HG03575 (cell line): ENCODE results near the gene DOC2A.
A peak's percentile ranks its signal among the peaks of the same experiment; 100 is the strongest.
"Not testable (repeated sequence)": the region's sequence is repeated elsewhere in the genome, so short reads cannot be mapped to it uniquely, and the experiment has no call there.

Experiments
- ATAC-seq: cut with Tn5 transposase; IDR thresholded peaks from one replicate; pipeline ENCODE4 v1.9.1; 2021; ENCODE audit not compliant: unreplicated experiment, insufficient number of reproducible peaks, low FRiP score; ENCODE audit errors: extremely low read depth

DOC2A gene

DNA sequence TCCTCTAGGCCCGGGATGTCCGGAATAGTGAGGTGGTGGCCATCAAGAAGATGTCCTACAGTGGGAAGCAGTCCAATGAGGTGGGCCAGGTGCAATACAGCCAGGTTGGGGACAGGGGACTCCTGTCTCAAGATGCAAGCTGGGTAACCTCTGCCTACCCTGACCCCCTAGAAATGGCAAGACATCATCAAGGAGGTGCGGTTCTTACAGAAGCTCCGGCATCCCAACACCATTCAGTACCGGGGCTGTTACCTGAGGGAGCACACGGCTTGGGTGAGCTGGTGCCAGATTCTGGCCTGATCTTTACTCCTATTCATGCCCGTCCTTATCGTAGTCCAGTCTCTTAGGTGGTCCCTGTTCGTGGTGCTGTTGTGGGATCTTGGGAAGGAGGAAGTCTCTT is 32.7 kb downstream of the DOC2A start:
- no peak for ATAC-seq

DNA sequence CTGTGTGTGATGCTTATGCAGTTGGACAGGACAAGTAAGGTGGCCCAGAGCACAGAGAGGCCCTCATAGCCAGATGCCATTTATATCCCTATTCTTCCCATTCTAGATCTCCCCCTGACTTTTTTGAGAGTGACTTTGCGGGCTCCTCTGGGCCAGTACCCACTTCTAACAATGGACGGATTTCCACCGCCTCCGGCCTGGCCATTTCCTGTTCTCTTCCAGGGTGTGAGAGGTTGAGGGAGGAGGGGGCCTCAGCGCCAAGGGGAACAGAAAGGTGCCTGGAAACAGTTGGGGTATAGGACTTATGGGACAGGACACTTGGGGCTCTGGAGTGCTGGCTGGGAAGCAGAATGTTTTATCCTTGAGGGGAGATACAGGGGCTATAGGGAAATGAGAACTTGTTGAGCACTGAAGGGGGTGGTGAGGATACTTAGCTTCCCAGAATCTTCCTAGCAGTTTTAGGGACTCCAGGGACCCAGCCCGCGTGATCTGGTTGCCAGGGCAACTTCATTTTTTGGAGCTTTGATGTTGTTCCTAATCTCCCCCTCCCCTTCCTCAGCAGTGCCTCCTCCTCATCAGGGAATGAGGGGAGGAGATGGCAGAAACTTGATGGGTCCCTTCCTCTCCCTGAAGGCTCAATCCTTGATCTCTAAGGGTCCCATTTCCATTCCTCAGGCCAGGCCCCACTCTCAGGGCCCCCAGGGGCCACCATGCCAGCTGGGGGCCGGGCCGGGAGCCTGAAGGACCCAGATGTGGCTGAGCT is 33.6 kb downstream of the DOC2A start:
- no peak for ATAC-seq

DNA sequence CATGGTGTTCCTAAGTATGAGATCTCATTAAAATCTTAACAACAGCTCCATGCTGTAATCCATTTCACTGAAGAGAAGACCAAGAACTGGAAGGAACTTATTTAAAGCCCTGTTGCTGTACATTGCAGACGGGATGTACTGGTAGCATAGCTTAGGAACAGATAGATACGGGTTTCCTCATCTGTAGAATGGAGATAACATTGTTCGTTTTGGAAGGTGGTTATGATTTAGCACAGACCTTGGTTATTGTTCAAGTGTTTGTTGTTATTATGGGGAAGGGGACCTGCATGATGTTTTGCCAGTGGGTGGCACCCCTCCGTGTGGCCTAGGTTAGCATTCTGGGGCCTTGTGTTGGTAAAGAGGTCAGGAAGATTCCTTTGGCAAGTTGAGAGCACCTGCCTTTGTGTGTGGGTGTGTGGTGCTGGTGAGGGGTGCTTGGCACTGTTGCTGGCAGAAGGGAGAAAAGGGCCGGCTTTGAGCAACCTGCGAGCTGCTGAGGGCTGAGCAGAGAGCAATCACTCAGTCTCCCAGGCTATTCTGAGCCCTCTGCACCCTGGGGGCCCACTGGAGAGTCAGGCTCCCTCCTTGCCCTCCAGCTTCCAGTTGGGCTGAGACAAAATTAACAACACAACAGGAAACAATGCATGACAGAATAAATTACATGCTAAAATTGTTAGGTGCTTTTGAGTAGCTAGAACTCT is 34.9 kb downstream of the DOC2A start:
- no peak for ATAC-seq

DNA sequence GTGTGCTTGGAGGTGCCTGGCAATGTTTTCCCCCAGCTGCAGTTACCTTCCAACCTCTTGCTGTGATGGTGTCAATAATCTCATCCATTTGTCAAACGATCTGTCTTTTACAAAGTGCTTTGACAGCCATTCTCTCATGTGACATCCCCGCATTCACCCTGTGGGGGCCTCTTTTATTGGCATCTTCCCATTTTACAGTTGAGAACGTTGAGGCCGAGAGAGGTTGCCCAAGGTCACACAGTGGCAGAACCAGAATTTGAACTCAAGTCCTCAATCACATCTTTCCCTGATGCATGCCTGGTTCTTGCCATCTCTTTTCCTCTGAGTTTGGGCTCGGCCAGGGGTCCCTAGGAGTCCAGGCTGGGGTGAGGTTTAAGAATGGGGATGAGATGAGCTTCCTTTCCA is 35.7 kb downstream of the DOC2A start:
- no peak for ATAC-seq

DNA sequence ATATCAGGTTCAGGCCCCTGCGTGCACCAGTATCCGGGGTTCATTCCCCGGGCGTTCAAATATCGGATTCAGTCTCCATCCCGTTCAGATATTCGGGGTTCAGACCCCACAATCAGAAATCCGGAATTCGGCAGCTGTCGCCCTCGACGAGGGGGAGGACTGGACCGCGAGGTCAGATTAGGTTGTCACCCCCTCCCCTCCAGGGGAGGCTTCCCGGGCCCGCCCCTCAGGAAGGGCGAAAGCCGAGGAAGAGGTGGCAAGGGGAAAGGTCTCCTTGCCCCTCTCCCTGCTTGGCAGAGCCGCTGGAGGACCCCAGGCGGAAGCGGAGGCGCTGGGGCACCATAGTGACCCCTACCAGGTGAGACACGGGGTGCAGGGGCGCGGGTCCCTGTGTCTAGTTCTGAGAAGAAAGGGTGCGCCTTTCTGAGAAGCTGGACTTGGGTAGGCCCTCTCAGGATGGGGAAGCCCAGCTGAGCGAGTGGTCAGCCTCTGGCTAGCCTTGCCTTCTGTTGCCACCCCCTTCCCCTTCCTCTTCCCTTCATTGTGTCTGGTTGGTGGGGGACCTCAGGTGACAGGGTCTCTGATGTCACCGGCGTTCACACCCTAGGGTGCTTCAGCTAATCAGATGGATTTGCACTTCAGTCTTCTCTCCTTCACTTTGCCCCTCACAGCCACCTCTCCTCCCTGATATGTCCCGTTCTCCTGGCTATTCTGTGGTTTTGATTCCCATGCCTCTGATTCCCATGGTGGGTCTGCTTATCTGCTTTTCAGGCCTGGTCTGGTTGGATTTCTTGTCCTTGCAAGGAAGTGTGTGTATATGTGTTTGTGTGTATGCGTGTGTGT is 36.3 kb downstream of the DOC2A start:
- ATAC-seq, result no peak

DNA sequence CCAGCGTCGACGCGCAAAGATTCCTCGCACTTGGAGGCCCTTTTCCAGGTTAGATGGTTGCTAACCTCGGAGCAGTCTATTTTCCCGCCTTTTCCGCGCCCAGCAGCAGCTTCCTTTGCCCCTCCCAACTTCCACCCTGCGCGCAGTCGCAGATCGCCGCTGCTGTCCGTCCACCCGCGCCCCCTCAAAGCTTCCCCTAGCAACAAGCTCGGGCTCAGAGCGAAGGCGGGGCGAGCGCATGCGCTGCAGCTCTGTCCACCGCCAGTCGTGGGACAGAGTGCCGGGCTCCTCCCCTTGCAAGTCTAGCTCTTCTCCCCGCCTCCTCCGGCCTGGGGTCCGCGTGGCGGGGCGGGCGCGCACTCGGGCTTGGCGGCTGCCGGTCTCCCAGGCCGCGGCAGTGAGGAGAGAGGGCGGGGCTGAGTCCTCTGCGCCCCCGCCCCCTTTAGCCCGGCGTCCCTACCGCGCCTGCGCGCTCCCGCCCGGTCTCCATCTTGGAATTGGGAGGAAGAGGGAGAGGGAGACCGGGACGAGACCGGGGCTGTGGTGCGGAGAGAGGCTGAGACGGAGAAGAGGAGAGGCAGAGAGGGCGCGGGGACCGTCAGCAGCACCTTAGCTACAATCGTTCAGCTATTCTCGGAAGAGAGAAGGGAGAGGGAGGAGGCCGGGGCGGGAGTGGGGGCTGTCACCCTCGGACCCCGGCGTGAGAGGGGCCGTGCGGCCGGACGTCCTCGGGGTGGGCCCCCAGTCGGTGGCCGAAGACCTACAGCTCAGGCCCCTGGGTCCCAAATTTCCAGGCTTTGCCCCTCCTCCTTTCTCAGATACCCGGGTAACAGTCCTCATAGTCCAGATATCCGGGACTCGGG is 37.2 kb downstream of the DOC2A start, which contains the start of gene TAOK2:
TSS of gene TAOK2 (plus strand) at position 485 of the 863 bp plus-strand sequence. CDS start 3,905 bp downstream, outside the sequence.
- ATAC-seq, result peak; percentile 70

DNA sequence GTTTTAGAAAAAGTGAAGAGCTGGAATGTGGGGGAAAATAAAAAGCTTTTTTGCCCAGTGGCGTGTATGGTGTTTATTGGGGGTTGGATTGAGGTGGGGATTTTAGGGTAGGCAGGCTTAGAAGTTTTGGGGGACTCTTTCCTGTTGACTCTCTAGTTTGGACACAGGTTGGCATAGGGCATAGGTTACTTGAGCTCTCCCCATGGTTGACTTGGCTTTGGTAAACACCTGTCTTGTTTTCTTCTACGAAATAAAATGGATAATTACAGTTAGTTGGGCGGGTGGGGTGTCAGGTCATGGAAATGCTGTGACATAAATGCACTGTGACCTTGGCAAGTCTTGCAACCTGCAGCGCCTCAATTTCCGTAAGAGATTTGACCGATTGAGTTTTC is 37.8 kb downstream of the DOC2A start:
- no peak for ATAC-seq

DNA sequence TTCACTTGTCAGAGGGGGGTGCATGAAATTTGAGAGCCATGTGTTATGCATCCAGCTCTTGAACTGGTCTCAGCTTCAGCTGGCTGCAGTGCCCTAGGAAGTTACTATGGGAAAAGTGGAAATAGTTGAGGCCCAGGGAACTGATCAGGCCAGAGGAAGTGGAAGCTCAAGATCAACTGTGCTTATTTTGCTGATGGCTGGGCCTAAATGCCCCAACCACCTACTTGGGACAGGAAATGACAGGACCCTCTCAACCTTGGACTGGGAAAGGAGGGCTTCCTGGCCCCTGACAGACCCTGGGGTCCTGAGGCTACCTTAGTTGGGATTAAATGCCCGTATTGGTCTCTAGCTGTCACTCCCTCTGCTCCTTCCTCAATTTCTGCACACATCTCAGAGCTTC is 38.3 kb downstream of the DOC2A start:
- ATAC-seq, result no peak

DNA sequence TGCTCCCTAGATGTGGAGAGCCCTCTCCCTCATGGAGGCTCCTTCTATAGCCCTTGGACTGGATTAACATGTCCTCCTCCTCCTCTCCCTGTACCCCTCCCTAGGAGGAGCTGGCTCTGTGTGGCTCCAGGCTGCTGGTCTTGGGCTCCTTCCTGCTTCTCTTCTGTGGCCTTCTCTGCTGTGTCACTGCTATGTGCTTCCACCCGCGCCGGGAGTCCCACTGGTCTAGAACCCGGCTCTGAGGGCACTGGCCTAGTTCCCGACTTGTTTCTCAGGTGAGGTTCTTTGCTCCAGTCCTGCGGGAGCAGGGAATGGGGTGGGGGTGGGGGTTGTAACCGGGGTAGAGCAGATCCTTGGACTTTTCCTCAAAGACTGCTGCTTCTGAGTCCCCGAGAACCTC is 39.5 kb downstream of the DOC2A start:
- no peak for ATAC-seq

DNA sequence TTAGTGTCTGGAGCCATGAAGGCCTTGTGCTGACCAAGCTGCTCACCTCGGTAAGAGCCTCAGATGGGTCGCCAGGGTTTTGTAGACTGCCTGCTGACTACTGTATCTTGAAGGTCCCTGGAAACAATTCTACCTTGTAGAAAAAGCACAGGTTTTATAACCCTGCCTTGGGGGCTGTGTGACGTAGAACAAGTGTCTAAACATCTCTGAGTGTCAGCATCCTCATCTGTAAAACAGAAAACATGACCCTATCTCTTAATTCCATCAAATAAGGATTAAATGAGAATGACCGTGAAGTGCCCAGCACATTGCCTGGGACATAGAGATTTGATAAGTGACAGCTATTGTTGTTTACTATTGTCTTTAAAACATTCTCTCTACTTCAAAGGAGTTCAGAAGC is 42.6 kb downstream of the DOC2A start:
- no peak for ATAC-seq

DNA sequence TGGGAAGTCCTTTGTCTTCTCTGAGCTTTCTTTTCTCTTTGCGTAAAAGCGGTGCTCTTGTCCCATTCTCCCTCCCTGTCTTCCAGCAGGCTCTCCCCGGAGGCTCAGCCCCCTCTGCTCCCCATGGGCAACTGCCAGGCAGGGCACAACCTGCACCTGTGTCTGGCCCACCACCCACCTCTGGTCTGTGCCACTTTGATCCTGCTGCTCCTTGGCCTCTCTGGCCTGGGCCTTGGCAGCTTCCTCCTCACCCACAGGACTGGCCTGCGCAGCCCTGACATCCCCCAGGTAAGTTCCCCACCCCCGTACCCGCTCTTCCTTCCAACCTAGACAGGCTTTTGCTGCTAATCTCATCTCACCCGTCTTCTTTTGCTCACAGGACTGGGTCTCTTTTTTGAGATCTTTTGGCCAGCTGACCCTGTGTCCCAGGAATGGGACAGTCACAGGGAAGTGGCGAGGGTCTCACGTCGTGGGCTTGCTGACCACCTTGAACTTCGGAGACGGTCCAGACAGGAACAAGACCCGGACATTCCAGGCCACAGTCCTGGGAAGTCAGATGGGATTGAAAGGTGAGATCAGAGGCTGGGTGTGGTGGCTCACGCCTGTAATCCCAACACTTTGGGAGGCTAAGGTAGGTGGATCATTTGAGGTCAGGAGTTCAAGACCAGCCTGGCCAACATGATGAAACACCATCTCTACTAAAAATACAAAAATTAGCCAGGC is 47.6 kb downstream of the DOC2A start:
- ATAC-seq, result no peak

DNA sequence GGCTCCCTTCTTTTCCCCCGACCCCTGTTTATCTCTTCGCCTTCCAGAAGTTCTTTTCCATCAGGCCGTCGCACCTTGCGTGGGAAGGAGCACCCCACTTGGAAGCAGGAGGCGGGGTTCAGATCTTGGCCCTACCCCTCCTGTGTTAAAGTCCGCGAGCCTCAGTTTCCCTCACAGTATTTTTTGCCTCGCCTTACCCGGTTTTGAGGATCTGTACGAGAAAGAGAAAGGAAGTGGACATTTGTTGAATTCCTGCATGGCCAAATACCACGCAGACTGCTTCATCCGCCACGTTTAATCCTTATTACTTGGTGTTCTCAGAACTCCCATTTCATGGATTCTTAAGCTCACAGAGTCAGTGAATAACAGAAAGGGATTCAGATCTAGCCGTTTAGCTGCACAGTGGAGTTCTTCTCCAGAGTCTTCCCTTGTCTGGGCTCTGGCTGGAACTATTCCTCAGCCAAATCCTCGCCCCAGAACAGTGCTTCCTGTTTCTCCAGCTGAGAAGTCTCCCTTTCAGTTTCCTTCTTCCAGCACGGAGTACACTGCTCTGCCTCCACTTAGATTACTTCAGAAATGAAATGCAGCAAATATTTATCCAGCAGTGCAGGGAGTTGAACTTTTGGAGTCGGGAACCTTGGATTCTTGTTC is 48.4 kb downstream of the DOC2A start:
- no peak for ATAC-seq

DNA sequence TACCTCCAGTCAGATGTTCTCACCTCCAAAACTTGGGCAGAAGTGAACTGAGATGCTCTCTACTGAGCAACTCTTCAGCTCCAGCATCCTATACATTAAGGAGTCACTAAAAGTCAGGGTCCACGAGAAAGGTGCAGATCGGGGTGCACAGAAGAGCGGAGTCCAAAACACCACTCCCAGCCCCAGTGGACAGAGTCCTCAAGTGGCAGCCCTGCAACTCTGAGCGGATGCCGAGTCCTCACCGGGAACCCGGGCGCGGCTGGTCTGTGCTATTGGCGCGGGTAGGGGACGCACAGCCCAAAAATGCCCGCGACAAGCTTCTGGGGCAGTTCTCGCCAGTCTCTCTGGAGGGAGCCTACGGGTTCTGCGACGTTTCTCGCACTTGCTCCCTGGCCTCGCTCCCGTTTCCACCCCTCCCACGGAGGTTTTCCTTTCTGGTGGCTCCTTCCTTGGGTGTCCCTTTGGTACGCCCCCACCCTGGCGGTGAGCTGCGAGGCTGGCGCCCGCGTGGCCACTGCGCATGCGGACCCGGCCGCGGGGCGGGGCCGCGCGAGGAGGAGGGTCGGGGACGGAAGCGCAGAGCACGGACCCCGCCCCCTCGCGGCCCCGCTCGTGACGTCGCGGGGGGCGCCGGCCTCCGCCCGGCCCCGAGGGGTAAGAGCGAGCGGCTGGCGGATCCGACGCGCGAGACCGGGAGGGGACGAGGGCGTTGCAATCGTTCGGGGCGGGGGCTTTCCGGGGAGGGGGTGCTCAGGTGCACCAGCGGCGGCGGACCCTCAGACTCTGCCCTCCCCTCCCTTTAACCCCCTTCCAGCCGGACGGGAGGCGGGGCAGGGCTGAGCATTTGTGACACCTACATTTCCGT is 49.1 kb downstream of the DOC2A start, which contains the start of gene TMEM219:
TSS of gene TMEM219 (plus strand) at position 601 of the 865 bp plus-strand sequence. CDS start 1,065 bp downstream, outside the sequence.
- no peak for ATAC-seq

DNA sequence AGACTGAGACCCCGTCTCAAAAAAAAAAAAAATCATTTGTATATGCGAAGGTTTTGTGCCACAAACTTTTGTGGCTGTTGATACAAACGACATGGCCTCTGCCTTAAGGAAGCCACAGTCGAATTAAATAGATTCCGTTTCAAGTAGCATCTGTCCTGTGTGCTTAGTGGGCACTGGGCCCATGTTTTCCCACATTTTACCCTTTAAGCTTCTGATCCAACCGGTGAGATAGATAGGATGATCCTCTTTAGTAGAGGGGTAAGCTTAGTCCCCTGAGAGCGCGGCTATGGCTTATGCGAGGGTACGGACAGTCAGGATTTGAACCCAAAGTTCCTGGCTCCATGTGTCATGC is 49.7 kb downstream of the DOC2A start:
- ATAC-seq, result no peak

DNA sequence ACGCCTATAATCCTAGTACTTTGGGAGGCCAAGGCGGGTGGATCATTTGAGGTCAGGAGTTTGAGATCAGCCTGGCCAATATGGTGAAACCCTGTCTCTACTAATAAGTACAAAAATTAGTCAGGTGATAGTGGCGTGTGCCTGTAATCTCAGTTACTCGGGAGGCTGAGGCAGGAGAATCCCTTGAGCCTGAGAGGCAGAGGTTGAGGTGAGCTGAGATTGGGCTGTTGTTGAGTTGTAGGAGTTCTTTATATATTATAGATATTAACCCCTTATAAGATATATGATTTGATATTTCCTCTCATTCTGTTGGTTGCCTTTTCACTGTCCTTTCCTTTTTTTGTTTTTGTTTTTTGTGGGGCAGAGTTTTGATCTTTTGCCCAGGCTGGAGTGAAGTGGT is 51.0 kb downstream of the DOC2A start:
- ATAC-seq, result not testable (repeated sequence)

DNA sequence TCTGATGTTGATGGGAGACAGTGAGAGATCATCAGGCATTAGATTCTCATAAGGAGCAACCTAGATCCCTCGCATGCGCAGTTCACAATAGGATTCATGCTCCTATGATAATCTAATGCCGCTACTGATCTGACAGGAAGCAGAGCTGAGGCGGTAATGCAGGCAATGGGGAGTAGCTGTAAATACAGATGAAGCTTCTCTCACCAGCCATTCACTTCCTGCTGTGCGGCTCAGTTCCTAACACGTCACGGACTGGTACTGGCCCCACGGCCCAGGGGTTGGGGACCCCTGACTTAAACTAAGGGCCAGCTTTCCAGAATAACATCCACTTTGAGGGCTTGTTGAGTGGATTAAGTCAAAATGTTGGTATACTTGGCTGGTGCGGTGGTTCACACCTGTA is 51.5 kb downstream of the DOC2A start:
- no peak for ATAC-seq

DNA sequence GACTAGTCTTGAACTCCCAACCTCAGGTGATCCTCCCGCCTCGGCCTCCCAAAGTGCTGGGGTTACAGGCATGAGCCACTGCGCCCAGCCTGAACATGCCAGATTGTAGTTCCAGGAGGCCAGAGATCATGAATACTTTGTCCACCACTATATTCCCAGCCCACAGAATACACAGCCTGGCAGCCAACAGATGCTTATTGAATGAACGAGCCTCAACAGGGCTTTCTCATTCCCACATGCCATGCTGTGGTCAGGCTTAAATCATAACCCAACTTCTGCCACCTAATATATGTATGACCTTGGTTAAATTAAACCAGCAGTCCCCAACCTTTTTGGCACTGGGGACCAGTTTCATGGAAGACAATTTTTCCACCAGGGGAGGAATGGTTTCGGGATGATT is 52.1 kb downstream of the DOC2A start:
- ATAC-seq, result no peak
